ENCODE data around the gene EFNA5. TPM values are rescaled to one million over a fixed set of nuclear protein-coding genes. Genes with fewer than 3 reads are reported as not detected.

Gene EFNA5
- total RNA-seq, 2 experiments from 2014 or later, result not detected

GRCh38 chr5:107387526-107388140 is 283.1 kb downstream of the EFNA5 start:
- no peaks in the 10 kb centered on the region for H3K9me3 Mint-ChIP-seq
- H3K27me3 Mint-ChIP-seq, result peaks cover 3% of the 10 kb centered on the region
- ChIA-PET CTCF (no interaction called here), POLR2A (interaction anchor here (0.7 to 1.7 kb wide), 4 partner anchors 89 to 995 kb away, joined by 3 to 4 read pairs (median 3); partner anchors contain the start of gene FBXL17)
- no peaks in the 10 kb centered on the region for H3K36me3 Mint-ChIP-seq (ENCODE audit: low read depth)
- peak overlapping the region; percentile 12 for H3K27ac Mint-ChIP-seq
- H3K4me1 Mint-ChIP-seq, result peaks cover 30% of the 10 kb centered on the region
- no peak overlapping the region for H3K4me3 Mint-ChIP-seq
- DNase-seq, result no peak

- no peaks in the 10 kb centered on the region for H3K36me3 Mint-ChIP-seq (ENCODE audit: low read depth)
- DNase-seq, result no peak
- peaks cover 3% of the 10 kb centered on the region for H3K27me3 Mint-ChIP-seq
- no peak overlapping the region for H3K27ac Mint-ChIP-seq
- ChIA-PET POLR2A (no interaction called here), CTCF (interaction anchor here (0.7 kb wide), 1 partner anchor 1405 kb away, joined by 6 read pairs; no protein-coding TSS in a partner anchor)
- no peaks in the 10 kb centered on the region for H3K9me3 Mint-ChIP-seq
- H3K4me3 Mint-ChIP-seq, result no peak overlapping the region
- peaks cover 30% of the 10 kb centered on the region for H3K4me1 Mint-ChIP-seq
Measured at GRCh38 chr5:107385708-107386107, 285.0 kb downstream of the EFNA5 start.

DNA sequence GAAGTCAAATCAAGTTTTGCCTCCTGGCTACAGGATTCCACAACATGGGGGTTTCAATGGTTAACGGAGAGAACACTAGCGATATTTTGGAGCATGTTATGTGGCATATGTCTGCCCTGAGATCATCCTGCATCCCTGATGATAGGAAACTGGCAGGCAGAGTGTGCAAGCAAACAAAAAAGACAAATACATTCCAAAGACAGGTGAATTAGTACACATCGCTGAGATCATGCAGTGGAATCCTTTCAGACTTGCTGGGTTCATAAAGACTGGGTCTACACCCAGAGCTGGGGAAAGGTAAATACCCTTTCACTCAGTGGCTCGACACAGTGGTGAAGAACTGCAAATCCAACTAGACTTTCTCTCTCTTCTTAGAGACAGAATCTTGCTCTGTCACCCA is 286.5 kb downstream of the EFNA5 start:
- Mint-ChIP-seq H3K9me3 (no peaks in the 10 kb centered on the region), H3K4me1 (peaks cover 23% of the 10 kb centered on the region), H3K27ac (no peak overlapping the region), H3K4me3 (no peak overlapping the region), H3K27me3 (peaks cover 3% of the 10 kb centered on the region), H3K36me3 (ENCODE audit: low read depth) (no peaks in the 10 kb centered on the region)
- CTCF ChIA-PET, result interaction anchor here (0.6 kb wide), 1 partner anchor 318 kb away, joined by 3 read pairs; no protein-coding TSS in a partner anchor
- POLR2A ChIA-PET, result interaction anchor here (0.7 kb wide), 1 partner anchor 70 kb away, joined by 3 read pairs; no protein-coding TSS in a partner anchor
- no peak for DNase-seq

DNA sequence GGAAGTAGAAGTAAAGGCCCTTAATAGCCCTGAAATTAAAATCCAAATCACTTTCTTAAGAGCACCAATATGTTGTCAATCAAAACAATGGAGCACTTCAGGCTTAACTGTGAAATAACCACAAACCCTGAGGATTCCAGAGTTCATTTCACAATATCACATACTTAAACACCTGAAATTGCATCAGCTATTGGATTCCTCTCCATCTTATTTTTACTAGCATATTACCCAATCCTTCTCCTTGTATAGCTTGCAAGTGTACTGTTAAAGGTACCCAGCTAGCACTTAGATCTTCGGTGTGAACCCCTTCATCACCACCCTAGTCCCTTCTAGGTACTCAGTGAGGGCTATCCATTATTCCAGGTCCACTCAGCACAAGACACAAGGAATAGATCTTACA is 287.3 kb downstream of the EFNA5 start:
- peaks cover 15% of the 10 kb centered on the region for H3K4me1 Mint-ChIP-seq

DNA sequence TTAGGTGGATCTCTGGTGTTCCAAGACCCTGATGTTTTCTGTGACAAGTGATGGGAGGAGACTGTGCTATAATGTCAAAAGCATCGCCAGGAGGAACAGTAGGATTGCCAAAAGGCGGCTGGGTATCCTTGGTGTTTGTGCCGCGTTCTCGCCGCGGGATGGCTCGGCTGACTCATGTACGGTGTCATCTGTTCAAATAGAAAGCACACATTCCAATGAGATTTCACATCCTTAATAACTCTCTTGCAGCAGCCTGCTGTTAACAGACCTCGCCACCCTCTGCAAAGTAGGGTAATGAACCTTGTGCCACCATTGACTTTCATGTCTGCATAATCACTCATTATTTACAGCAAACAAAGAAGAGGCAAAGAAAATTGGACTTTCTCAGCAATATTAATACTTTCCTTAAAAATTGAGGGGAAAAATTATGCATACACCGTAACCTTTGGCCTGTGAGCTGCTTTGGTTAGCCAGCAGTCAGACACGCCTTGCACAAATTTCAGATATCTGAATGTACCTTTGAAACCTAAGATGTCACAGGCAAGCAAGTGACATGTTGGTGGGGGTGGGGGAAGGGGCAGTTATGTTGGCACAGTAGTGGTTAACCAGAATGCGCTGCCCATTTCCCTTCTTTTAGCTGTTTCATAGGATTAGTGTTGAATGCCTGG is 289.4 kb downstream of the EFNA5 start:
- Mint-ChIP-seq H3K9me3 (no peaks in the 10 kb centered on the region), H3K27ac (no peak overlapping the region), H3K4me3 (no peak overlapping the region), H3K36me3 (ENCODE audit: low read depth) (no peaks in the 10 kb centered on the region), H3K4me1 (no peaks in the 10 kb centered on the region), H3K27me3 (peaks cover 3% of the 10 kb centered on the region)
- DNase-seq, result no peak
- ChIA-PET CTCF (no interaction called here), POLR2A (no interaction called here)

More for the DNA sequence above, 287.3 kb downstream of the EFNA5 start:
- ChIA-PET POLR2A (no interaction called here), CTCF (no interaction called here)
- Mint-ChIP-seq H3K27me3 (peaks cover 3% of the 10 kb centered on the region), H3K27ac (no peak overlapping the region), H3K36me3 (ENCODE audit: low read depth) (no peaks in the 10 kb centered on the region), H3K9me3 (no peaks in the 10 kb centered on the region), H3K4me3 (no peak overlapping the region)
- no peak for DNase-seq

DNA sequence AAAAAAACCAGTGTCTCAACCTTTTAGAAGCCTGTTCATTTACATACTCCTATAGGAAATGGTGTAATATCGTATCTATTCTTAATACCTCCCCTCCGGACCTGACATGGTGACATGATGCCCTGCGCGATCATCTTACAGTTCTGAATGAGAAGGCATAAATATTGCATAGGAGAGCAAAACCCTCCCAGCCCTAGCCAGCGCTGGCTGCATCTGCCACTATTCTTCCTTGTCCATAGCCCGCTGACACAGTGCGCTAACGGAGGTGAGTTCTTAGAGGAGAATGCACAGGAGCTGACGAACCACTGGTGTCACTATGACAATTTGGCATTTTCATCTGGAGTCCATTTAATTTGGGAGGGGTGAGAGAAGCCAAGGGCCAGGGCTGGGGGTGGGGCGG is 290.1 kb downstream of the EFNA5 start:
- Mint-ChIP-seq H3K4me1 (no peaks in the 10 kb centered on the region), H3K36me3 (ENCODE audit: low read depth) (no peaks in the 10 kb centered on the region), H3K27me3 (no peaks in the 10 kb centered on the region), H3K27ac (no peak overlapping the region), H3K4me3 (no peak overlapping the region), H3K9me3 (no peaks in the 10 kb centered on the region)
- no peak for DNase-seq
- ChIA-PET POLR2A (no interaction called here), CTCF (no interaction called here)

GRCh38 chr5:107378218-107378899 is 292.4 kb downstream of the EFNA5 start:
- POLR2A ChIA-PET, result no interaction called here
- no peaks in the 10 kb centered on the region for H3K4me1 Mint-ChIP-seq
- no peak overlapping the region for H3K27ac Mint-ChIP-seq

GRCh38 chr5:107377277-107377609 is 293.5 kb downstream of the EFNA5 start:
- H3K27me3 Mint-ChIP-seq, result no peaks in the 10 kb centered on the region
- no peaks in the 10 kb centered on the region for H3K36me3 Mint-ChIP-seq (ENCODE audit: low read depth)
- H3K4me1 Mint-ChIP-seq, result no peaks in the 10 kb centered on the region
- POLR2A ChIA-PET, result no interaction called here
- no peak overlapping the region for H3K27ac Mint-ChIP-seq
- H3K9me3 Mint-ChIP-seq, result no peaks in the 10 kb centered on the region
- DNase-seq, result no peak
- no peak overlapping the region for H3K4me3 Mint-ChIP-seq
- CTCF ChIA-PET, result interaction anchor here (0.7 kb wide), 1 partner anchor 75 kb away, joined by 3 read pairs; no protein-coding TSS in a partner anchor

More at GRCh38 chr5:107378218-107378899, 292.4 kb downstream of the EFNA5 start:
- no peaks in the 10 kb centered on the region for H3K27me3 Mint-ChIP-seq
- no peak for DNase-seq
- no peaks in the 10 kb centered on the region for H3K9me3 Mint-ChIP-seq
- no peaks in the 10 kb centered on the region for H3K36me3 Mint-ChIP-seq (ENCODE audit: low read depth)
- CTCF ChIA-PET, result no interaction called here
- H3K4me3 Mint-ChIP-seq, result no peak overlapping the region

DNA sequence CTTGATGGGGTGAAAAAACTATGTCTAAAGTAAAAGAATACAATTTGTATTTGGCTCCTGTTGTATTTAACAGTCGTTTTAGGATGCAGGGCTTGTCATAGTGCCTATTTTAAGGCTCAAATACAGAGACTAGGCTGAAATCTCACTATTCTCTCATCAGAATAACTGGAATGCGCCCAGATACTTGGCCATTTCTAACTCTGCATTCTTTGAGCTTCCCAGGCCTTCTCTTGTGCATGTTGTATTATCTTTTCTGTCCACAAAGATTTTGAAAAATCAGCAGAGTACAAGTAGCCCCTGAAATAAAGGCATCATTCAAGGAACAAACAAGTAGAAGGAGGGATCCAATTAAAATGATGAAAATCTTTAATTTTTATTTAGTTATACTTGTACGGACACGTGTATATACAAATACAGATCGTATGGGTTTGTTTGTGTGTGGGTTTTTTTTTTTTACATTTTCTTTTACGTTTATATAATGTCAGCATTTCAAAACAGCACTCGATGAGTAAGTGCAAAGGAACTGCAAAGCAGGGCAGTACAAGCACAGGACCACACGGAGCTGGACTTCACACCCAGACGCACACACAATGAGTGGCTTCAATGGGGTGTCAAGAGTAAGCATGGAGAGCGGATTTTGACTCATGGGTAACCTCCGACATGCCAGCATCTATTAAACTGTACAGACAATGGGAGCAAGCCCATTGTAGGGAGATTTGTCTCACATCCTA is 294.0 kb downstream of the EFNA5 start:
- Mint-ChIP-seq H3K4me3 (no peak overlapping the region), H3K27me3 (no peaks in the 10 kb centered on the region), H3K27ac (no peak overlapping the region), H3K36me3 (ENCODE audit: low read depth) (no peaks in the 10 kb centered on the region), H3K9me3 (no peaks in the 10 kb centered on the region), H3K4me1 (no peaks in the 10 kb centered on the region)
- CTCF ChIA-PET, result interaction anchor here (0.7 kb wide), 1 partner anchor 74 kb away, joined by 3 read pairs; no protein-coding TSS in a partner anchor
- no peak for DNase-seq
- POLR2A ChIA-PET, result no interaction called here

DNA sequence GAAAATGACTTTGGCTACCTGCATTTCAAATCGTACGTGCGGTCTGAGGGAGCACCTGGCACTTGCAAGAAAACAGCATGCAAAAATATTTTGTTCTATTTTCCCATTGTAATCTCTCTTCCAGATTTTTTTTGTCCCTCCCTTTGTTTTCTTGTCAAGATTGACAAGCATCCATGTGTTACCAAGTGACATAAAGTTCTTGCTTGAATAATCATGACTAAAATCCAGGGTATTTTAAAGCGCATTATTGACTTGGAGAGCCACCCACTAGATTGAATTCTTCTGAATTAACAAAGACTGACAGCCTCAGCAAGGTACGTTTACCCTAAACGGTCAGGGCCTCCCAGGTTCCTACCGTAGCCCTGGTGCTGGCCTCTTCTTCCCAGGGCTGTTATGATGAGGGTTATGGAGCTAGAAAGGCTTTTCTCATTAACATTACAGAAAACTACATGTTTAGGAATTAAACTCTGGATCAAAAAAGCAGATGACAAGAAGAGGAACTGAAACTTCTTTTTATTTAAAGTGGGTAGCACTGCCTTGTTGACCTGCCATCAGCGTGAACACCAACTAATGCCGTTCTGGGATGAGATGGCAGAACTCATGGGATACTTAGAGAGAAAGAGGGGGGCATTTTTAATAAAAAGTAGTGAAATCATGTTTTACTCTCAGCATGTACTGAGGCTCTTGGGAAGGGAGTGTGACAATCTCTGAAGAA is 297.0 kb downstream of the EFNA5 start:
- no peaks in the 10 kb centered on the region for H3K9me3 Mint-ChIP-seq
- H3K4me3 Mint-ChIP-seq, result no peak overlapping the region
- no peaks in the 10 kb centered on the region for H3K27me3 Mint-ChIP-seq
- ChIA-PET CTCF (no interaction called here), POLR2A (no interaction called here)
- DNase-seq, result no peak
- H3K27ac Mint-ChIP-seq, result no peak overlapping the region
- H3K36me3 Mint-ChIP-seq (ENCODE audit: low read depth), result no peaks in the 10 kb centered on the region
- H3K4me1 Mint-ChIP-seq, result no peaks in the 10 kb centered on the region

DNA sequence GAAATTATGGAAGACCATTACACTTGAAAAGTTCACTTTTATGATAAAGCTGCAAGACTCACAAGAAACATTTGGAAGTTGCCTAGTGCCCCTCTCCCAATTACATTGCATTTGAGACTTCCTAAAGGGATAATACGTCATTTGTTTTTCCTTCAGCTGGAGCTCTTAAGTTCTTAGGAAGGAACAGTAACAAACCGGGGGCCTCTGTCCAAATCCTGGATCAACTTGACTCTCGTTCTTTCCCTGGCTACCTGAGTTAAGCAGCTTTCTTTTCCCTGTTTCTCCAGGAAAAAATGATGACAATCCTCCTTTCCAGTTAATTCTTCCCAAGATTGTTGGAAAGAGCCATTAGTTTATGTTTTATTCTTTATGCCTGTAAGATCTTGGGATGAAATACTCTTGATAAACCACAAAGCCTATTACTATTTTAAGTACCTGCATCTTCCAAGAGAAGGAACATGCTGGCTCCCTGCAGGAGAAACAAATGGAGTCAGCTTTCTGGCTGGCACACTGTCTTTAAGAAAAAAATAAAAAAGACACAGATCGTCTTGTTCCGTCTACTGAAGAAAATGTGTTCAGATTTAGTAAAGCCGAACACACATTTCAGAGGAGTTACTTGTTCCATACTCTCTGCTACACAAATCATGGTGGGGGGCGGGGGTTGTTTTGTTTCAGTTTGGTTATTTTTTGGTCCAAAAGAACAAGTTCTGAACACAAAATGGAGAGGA is 297.9 kb downstream of the EFNA5 start:
- Mint-ChIP-seq H3K9me3 (no peaks in the 10 kb centered on the region), H3K36me3 (ENCODE audit: low read depth) (no peaks in the 10 kb centered on the region), H3K4me3 (no peak overlapping the region), H3K27me3 (no peaks in the 10 kb centered on the region), H3K27ac (no peak overlapping the region), H3K4me1 (no peaks in the 10 kb centered on the region)
- POLR2A ChIA-PET, result no interaction called here
- CTCF ChIA-PET, result no interaction called here
- no peak for DNase-seq

DNA sequence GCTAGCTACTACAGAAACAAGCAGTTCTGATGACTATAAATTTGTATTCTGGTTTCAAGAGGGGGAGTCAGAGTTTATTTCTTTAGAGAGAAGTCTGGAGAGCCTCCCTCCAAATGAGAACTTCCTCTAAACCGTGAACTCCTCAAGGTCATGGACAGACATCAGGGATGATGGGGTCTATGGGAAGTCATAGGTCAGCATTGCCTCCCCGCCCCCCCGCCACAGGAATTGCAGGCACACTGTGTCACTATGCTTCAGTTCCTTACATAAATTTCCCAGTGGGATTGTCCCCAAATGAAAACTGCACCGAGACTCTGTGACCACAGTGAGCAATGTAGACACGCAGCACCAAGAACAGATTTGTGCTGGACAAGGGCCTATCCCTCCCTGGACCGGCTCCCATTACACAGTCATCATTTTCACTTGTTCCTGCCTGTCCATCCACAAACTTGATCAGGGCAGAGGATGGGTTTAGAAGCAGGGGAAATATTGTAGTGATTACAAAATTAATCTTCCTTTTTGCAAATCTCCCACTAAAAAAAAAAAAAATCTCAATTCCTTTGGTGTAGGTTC is 300.3 kb downstream of the EFNA5 start:
- H3K4me3 Mint-ChIP-seq, result no peak overlapping the region
- no peaks in the 10 kb centered on the region for H3K36me3 Mint-ChIP-seq (ENCODE audit: low read depth)
- H3K27me3 Mint-ChIP-seq, result no peaks in the 10 kb centered on the region
- ChIA-PET CTCF (no interaction called here), POLR2A (no interaction called here)
- H3K9me3 Mint-ChIP-seq, result no peaks in the 10 kb centered on the region
- H3K27ac Mint-ChIP-seq, result no peak overlapping the region
- no peak for DNase-seq
- H3K4me1 Mint-ChIP-seq, result no peaks in the 10 kb centered on the region
